GM18505 (cell line): Measurements from ENCODE around the gene LYPD6.
"Not testable (repeated sequence)": the region's sequence is repeated elsewhere in the genome, so short reads cannot be mapped to it uniquely, and the experiment has no call there.

Source experiments
- ATAC-seq: cut with Tn5 transposase; IDR thresholded peaks from one replicate; pipeline ENCODE4 v1.9.1; 2021; ENCODE audit not compliant: unreplicated experiment
- POLR2A ChIP-seq: IDR thresholded peaks from 4 replicates; pipeline ENCODE4 v1.6.1; 2011; ENCODE audit warnings: borderline replicate concordance; ENCODE audit not compliant: insufficient read depth, insufficient read length; ENCODE audit errors: extremely low read depth

LYPD6 gene

GRCh38 chr2:149489452-149489851 is 159.1 kb downstream of the LYPD6 start:
- no peak for ATAC-seq
- no peak for TF ChIP-seq POLR2A

- no peak for ATAC-seq
- no peak for TF ChIP-seq POLR2A
Measured at GRCh38 chr2:149490296-149490695, 159.9 kb downstream of the LYPD6 start.

- no peak for TF ChIP-seq POLR2A
- no peak for ATAC-seq
Measured at GRCh38 chr2:149492923-149493322, 162.5 kb downstream of the LYPD6 start.

- ATAC-seq = not testable (repeated sequence)
Measured at GRCh38 chr2:149499204-149499603, 168.8 kb downstream of the LYPD6 start.

GRCh38 chr2:149506808-149507207 is 176.4 kb downstream of the LYPD6 start:
- not testable (repeated sequence) for ATAC-seq

GRCh38 chr2:149507974-149508373 is 177.6 kb downstream of the LYPD6 start:
- ATAC-seq = no peak
- TF ChIP-seq POLR2A = no peak

GRCh38 chr2:149513461-149513860 is 183.1 kb downstream of the LYPD6 start:
- TF ChIP-seq POLR2A = no peak
- no peak for ATAC-seq
